GM12878 (cell line): ENCODE data around the gene GUCA2A. TPM values are rescaled to one million over a fixed set of nuclear protein-coding genes. Genes with fewer than 3 reads are reported as not detected.

ENCODE experiments used
- ATAC-seq: fragments of 200-7000 bp; cut with Tn5 transposase; 3 replicates; pipeline ENCODE4 v1.9.1; 2020; ENCODE audit warnings: mild to moderate bottlenecking, moderate library complexity
- BruUV-seq: library from RNA; stranded (reverse); fragments of 400-500 nt; replicated peaks from 2 replicates; lab custom pipeline; 2021; lab: Mats Ljungman, UMichigan
- CTCF ChIA-PET: fragments of 300-600 bp; sonication (Branson Sonifier 250); formaldehyde crosslinking; extraction: SDS; loops from one replicate; lab custom pipeline; 2021; ENCODE audit warnings: inconsistent platforms; lab: Yijun Ruan, JAX
- POLR2A ChIA-PET: fragments of 350-600 bp; formaldehyde crosslinking; extraction: SDS; loops from one replicate; lab custom pipeline; 2021; ENCODE audit warnings: inconsistent platforms; lab: Charles Lee
- RAD21 ChIA-PET: fragments of 300-600 bp; sonication (Branson Sonifier 250); formaldehyde crosslinking; loops from one replicate; lab custom pipeline; 2023; ENCODE audit warnings: antibody characterized with exemption; ENCODE audit not compliant: unreplicated experiment; lab: Charles Lee
- SMC1A ChIA-PET: fragments of 300-600 bp; sonication (Branson Sonifier 250); formaldehyde crosslinking; loops from one replicate; lab custom pipeline; 2023; ENCODE audit not compliant: unreplicated experiment, uncharacterized antibody; lab: Charles Lee
- DNase-seq: peaks from one replicate; pipeline ENCODE4 v3.0.0-alpha.2; 2011; ENCODE audit warnings: low read depth, low spot score
- FAIRE-seq: peaks from 3 replicates; lab custom pipeline; 2011; peaks lifted over from hg19 to GRCh38; lab: Jason Lieb, UNC
- H2AFZ ChIP-seq: 2 replicates; pipeline ENCODE4 v1.6.0; 2011; ENCODE audit warnings: low read depth, low read length, control low read depth; ENCODE audit not compliant: control insufficient read depth
- H3K27ac ChIP-seq: 2 replicates; pipeline ENCODE4 v1.5.1; 2011; ENCODE audit warnings: control low read depth; ENCODE audit not compliant: control insufficient read depth, insufficient read depth
- H3K27me3 ChIP-seq, 2 experiments: replicated peaks in 1 of 2; 2 replicates each; pipeline versions ENCODE4 v1.6.0 to v1.6.1; 2011; ENCODE audit warnings: low read length in 1 of 2; ENCODE audit not compliant: control insufficient read depth in 2 of 2, insufficient read depth in 2 of 2
- H3K36me3 ChIP-seq, 2 experiments: 2 replicates each; pipeline ENCODE4 v1.5.1; 2011; ENCODE audit warnings: low read length in 1 of 2; ENCODE audit not compliant: control insufficient read depth in 2 of 2, insufficient read depth in 2 of 2
- H3K4me1 ChIP-seq: 2 replicates; pipeline ENCODE4 v1.6.1; 2011; ENCODE audit warnings: mild to moderate bottlenecking, low read length, moderate library complexity, mixed read lengths; ENCODE audit not compliant: control insufficient read depth, insufficient read depth
- H3K4me2 ChIP-seq: 2 replicates; pipeline ENCODE4 v1.6.0; 2011; ENCODE audit warnings: control low read depth; ENCODE audit not compliant: control insufficient read depth, insufficient read depth
- H3K4me3 ChIP-seq: fragments of 200-600 bp; sonication (generic); 2 replicates; pipeline ENCODE4 v1.5.1; 2016
- H3K79me2 ChIP-seq: 2 replicates; pipeline ENCODE4 v1.6.0; 2011; ENCODE audit warnings: low read length; ENCODE audit not compliant: control insufficient read depth, insufficient read depth
- H3K9ac ChIP-seq: 2 replicates; pipeline ENCODE4 v1.8.0; 2011; ENCODE audit warnings: low read length, control low read depth, mixed read lengths; ENCODE audit not compliant: control insufficient read depth, insufficient read depth
- H3K9me3 ChIP-seq: replicated peaks from 3 replicates; pipeline ENCODE4 v1.5.1; 2011; ENCODE audit warnings: mild to moderate bottlenecking, low read length; ENCODE audit not compliant: control insufficient read depth, insufficient read depth
- H4K20me1 ChIP-seq: 2 replicates; pipeline ENCODE4 v1.6.0; 2011; ENCODE audit not compliant: control insufficient read depth, insufficient read depth
- DPF2 ChIP-seq: fragments of 450-650 bp; IDR thresholded peaks from 2 replicates; pipeline ENCODE4 v1.6.1; 2017; ENCODE audit warnings: mild to moderate bottlenecking
- ETV6 ChIP-seq, 2 experiments: fragments of 450-650 bp in 1 of 2; IDR thresholded peaks in 1 of 2; conservative IDR thresholded peaks in 1 of 2; 2 replicates each; pipeline ENCODE4 v1.6.1; 2014; ENCODE audit warnings: antibody characterized with exemption in 1 of 2, borderline replicate concordance in 1 of 2, low read depth in 1 of 2, mild to moderate bottlenecking in 1 of 2, moderate library complexity in 1 of 2
- MTA2 ChIP-seq: fragments of 450-650 bp; IDR thresholded peaks from 2 replicates; pipeline ENCODE4 v1.6.1; 2016; ENCODE audit warnings: low read depth, mild to moderate bottlenecking, moderate library complexity
- POLR2A ChIP-seq: IDR thresholded peaks from 2 replicates; pipeline ENCODE4 v1.6.1; 2011; ENCODE audit warnings: low read depth, mild to moderate bottlenecking, low read length
- SPI1 ChIP-seq: IDR thresholded peaks from 2 replicates; pipeline ENCODE4 v1.6.1; 2011; ENCODE audit warnings: low read depth, mild to moderate bottlenecking, low read length, moderate library complexity, borderline replicate concordance; ENCODE audit not compliant: insufficient read depth
- TCF12 ChIP-seq: IDR thresholded peaks from 2 replicates; pipeline ENCODE4 v1.6.1; 2011; ENCODE audit warnings: low read depth, mild to moderate bottlenecking, low read length
- ZNF217 ChIP-seq: fragments of 450-650 bp; IDR thresholded peaks from 2 replicates; pipeline ENCODE4 v1.6.1; 2017; ENCODE audit warnings: antibody characterized with exemption, mild to moderate bottlenecking
- WGBS: methylation state at CpG from one replicate; pipeline ENCODE4 v1.1.6; 2016; ENCODE audit warnings: low lambda C conversion rate; ENCODE audit not compliant: insufficient replicate concordance, insufficient coverage; ENCODE audit errors: missing lambda C conversion rate; 5-methylcytosine and 5-hydroxymethylcytosine counted together
- in situ Hi-C: fragments of 300-500 bp; cut with MboI; formaldehyde crosslinking; loops from 9 replicates; pipeline ENCODE4 v1.14.3; 2018; ENCODE audit warnings: mixed read lengths
- intact Hi-C: fragments of 100-400 bp; cut with micrococcal nuclease; formaldehyde crosslinking; loops from one replicate; pipeline ENCODE4 v1.14.2; 2022; ENCODE audit not compliant: unreplicated experiment
- polyA plus RNA-seq, 11 experiments: library from polyadenylated mRNA; depleted of rRNA in 4 of 11; unstranded in 6 of 11; stranded (reverse) in 5 of 11; fragments of >200 nt; fragmentation: Nextera tagmentation in 4 of 11; fragmentation: Illumina TruSeq in 1 of 11; extraction: Ambion mirVana in 4 of 11; extraction: Trizol in 1 of 11; gene quantifications; 1 replicate in 1 of 11; 2 replicates in 10 of 11; pipeline versions ENCODE4 v1.2.1 to v1.2.3, GENCODE V29; 2011 to 2016; ENCODE audit warnings: inconsistent platforms in 2 of 11, missing spikeins in 2 of 11, low read depth in 1 of 11
- total RNA-seq, 4 experiments: library from RNA; depleted of rRNA in 3 of 4; stranded (reverse); fragments of >200 nt in 3 of 4; fragmentation: Illumina TruSeq in 1 of 4; extraction: Trizol in 1 of 4; gene quantifications; 2 replicates each; pipeline versions ENCODE4 v1.2.1 to v1.2.3, GENCODE V29; 2013 to 2021
- TF ChIP-seq, protein P1 (sequence below): fragments of 450-650 bp; IDR thresholded peaks from 2 replicates; pipeline ENCODE4 v1.6.1; 2014; ENCODE audit warnings: mild to moderate bottlenecking

The GUCA2A gene
- total and polyA plus RNA-seq, 10 of the 15 experiments (the other 5 are each of a cell fraction or from before 2014, with no cell fraction given): not detected

DNA sequence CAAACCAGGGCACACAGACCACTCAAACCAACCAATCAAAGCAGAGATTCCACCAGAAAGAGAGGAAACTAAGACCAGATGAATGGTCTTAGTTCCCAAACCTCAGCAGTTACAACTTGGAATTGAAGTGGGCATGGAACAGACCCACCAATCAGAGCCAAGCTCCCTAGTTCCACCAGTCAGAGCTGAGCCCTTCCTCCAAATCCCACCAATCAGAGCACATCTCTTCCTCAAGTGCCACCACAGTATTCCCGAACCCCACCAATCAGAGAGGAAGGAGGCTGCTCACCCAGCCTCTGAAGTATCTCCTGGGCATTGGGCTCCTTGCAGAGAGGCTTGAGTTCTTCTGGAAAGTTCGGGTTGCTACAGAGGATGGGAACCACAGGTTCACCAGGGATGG is 1.4 kb downstream of the GUCA2A start:
- H4K20me1 ChIP-seq: no peaks in the 10 kb centered on the region
- no peak for FAIRE-seq
- H3K79me2 ChIP-seq: no peaks in the 10 kb centered on the region
- no peaks in the 10 kb centered on the region for H3K4me1 ChIP-seq
- no TSS peak for BruUV-seq
- H3K9ac ChIP-seq: no peak overlapping the region
- intact Hi-C loops (no loop called here), in situ Hi-C loops (no loop called here)
- peaks cover 4% of the 10 kb centered on the region; the same call in 1 of the 3 replicates for H3K9me3 ChIP-seq
- no peak for DNase-seq
- no peak overlapping the region for H2AFZ ChIP-seq
- WGBS: 14% methylated on average over 2 of the region's 2 CpGs
- no peaks in the 10 kb centered on the region for H3K27me3 ChIP-seq
- no peak overlapping the region for H3K27ac ChIP-seq
- ChIA-PET CTCF (interaction anchor here (6.7 kb wide), 1 partner anchor 11 kb away, joined by 39 read pairs; no protein-coding TSS in a partner anchor), POLR2A (no interaction called here), RAD21 (no interaction called here), SMC1A (no interaction called here)
- no peak overlapping the region for H3K4me3 ChIP-seq
- no peak for ATAC-seq
- TF ChIP-seq TCF12 (no peak), POLR2A (no peak), ZNF217 (no peak), DPF2 (no peak), SPI1 (no peak), ETV6 (conservative IDR thresholded peaks at IDR 0.05 in 1 of 2, IDR thresholded peaks at IDR 0.05 in 1 of 2; ENCODE audit: borderline replicate concordance in 1 of 2, low read depth in 1 of 2) (no peak), MTA2 (no peak)
- TF ChIP-seq, protein P1, sequence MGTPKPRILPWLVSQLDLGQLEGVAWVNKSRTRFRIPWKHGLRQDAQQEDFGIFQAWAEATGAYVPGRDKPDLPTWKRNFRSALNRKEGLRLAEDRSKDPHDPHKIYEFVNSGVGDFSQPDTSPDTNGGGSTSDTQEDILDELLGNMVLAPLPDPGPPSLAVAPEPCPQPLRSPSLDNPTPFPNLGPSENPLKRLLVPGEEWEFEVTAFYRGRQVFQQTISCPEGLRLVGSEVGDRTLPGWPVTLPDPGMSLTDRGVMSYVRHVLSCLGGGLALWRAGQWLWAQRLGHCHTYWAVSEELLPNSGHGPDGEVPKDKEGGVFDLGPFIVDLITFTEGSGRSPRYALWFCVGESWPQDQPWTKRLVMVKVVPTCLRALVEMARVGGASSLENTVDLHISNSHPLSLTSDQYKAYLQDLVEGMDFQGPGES: no peak
- H3K4me2 ChIP-seq: no peak overlapping the region
- H3K36me3 ChIP-seq: no peaks in the 10 kb centered on the region
